NCI-H1092 (cell line): ENCODE results near the gene CCDC38.

Experiments
- DNase-seq: peaks from one replicate; lab custom pipeline; 2025; lab: John Stamatoyannopoulos, UW

The CCDC38 gene

DNA sequence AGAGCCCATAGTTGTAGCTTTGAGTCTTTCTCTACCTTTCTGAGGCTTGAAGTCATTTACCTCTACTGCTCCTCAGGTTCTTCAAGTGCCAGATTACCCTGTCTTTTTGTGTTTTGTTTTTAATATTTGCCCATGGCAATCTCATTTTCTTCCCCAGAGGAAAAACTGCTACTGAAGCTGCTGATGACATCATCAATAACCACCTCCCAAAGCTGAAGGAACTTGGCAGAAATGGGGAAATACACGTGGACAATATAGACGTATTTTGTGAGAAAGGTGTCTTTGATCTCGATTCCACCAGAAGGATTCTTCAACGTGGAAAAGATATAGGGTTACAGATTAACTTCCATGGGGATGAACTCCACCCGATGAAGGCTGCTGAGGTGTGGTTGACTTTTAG lies 17.8 kb upstream of the CCDC38 start:
- no peak for DNase-seq

GRCh38 chr12:95959107-95959506 lies 16.7 kb upstream of the CCDC38 start:
- DNase-seq = no peak

DNA sequence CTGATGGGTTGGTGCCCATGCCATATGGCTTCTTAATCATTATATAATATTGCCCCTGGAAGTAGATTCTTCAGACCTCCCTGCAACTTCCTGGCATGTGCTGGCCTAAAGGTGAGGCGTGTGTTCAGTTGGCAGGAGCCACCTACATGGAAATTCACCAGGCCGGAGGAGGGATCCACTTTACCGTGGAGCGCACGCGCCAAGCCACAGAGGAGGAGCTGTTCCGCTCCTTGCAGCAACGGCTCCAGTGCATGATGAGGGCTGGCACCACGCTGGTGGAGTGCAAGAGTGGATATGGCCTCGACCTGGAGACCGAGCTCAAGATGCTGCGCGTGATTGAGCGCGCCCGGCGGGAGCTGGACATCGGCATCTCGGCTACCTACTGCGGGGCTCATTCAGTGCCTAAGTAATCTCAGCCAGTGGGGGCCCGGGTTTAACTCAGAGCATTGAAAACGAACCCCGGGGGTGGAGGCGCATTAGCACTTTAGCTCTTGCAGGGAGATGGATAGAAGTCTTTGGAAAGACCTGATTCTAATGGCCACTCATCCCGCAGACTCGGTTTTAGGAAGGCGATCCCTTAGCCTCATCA lies 14.2 kb upstream of the CCDC38 start:
- DNase-seq = no peak

DNA sequence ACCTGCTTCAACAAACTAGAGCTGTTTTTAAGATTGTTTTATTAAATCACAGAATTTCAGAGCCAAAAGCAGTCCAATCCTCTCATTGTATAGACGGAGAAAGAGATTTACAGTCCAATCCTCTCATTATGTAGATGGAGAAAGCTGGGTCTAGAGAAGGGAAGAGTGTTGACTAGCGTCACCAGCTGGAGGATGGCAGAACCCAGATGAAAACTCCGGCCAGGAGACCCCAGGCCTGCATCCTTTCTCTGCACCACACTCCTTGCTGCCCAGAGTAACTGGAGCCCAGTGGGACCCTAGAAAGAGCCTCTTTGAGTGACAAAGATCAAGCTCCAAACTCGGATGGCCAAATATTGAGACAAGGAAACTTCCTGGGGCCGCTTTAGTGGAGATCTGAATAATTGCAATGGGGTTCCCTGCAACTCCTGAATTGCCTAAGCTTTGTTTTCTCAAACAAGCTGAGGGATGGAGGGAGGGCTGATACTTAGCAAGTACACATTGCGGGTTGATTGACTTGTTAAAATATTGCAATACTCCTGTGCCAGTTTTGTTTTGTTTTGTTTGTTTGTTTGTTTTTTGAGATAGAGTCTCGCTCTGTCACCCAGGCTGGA lies 13.2 kb upstream of the CCDC38 start:
- DNase-seq = no peak

DNA sequence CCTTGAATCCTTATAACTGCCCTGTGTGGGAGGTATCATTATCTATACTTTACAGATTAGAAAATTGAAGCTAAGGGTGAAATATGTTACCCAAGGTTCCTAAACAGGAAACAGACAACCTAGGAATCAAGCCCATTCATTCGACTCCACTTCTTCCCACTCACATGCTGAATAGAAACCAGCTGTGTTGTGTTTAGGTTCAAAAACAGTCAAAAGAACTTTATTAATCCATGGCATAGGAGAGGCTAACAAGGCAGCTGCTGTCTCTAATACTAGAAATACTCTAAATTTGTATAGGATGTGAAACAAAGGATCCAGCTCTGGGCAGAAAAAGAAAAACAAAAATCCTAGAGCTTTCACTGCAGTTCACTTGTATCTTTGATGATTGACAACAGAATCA lies 10.6 kb upstream of the CCDC38 start:
- no peak for DNase-seq

- DNase-seq = no peak
Measured at GRCh38 chr12:95951515-95951914, 9.1 kb upstream of the CCDC38 start.

GRCh38 chr12:95949477-95950206 lies 7.2 kb upstream of the CCDC38 start:
- DNase-seq = no peak

DNA sequence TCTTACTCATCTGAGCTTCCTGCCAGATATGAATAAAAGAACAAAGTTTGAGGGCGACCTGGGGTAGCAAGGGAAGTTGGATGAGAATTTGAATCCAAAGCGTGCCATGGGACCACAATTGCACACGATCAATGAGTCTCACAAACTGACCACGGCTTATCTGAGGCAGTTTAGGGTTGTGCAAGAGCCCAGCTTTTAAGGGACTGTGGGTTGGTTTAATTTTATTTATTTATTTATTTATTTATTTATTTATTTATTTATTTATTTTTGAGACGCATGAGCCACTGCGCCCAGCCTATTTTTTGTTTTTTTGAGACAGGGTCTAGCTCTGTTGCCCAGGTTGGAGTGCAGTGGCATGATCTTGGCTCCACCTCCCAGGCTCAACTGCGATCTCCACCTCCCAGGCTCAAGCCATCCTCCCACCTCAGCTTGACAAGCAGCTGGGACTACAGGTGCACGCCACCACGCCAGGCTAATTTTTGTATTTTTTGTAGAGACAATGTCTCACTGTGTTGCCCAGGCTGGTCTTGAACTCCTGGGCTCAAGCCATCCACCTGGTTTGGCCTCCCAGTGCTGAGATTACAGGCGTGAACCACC lies 1.8 kb upstream of the CCDC38 start:
- no peak for DNase-seq

DNA sequence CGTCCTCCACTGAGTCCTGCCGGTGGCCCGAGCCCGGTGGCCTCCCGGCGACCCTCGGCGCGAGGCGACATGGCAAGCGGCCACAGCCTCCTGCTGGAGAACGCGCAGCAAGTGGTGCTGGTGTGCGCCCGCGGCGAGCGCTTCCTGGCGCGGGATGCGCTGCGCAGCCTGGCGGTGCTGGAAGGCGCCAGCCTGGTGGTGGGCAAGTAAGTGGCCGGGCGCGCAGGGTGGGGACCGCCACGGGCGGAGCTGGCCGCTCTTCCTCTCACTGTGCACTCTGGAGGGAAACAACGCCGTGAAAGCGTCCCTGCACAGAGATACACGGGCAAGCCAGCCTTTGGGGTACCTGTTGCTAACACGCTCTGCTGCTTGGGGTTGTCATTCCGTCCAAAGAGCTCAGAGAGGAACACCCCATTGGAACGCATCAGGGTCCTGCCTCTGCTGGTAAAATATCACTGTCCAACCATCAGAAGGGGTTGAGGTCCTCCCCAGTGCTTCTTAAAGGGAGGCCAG lies 972 bp upstream of the CCDC38 start, which contains the start of gene AMDHD1:
Gene AMDHD1, plus strand, starts transcription at position 2 of the 513 bp plus-strand sequence. Its CDS starts 68 bp downstream, at position 70.
- no peak for DNase-seq

- no peak for DNase-seq
Measured at GRCh38 chr12:95942101-95942523, 302 bp downstream of the CCDC38 start.

DNA sequence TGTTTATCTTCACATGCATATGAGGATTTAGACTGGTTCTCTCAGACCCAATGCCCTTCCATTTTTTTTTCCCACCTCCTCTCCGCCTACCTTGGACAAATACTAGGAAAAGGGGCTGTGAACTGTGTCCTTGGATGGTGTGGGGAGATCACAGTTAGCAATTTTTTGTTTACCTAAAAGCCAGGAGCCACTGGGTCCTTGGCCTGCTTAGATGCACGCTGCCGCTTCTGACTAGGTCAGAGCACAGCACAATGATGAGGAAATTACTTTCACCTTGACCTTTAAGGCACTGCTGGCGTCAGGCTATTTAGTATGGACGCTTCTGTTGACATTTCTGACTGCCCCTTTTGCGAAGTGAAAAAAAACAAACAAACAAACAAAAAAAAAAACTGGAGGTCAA lies 1.9 kb downstream of the CCDC38 start:
- DNase-seq = no peak

DNA sequence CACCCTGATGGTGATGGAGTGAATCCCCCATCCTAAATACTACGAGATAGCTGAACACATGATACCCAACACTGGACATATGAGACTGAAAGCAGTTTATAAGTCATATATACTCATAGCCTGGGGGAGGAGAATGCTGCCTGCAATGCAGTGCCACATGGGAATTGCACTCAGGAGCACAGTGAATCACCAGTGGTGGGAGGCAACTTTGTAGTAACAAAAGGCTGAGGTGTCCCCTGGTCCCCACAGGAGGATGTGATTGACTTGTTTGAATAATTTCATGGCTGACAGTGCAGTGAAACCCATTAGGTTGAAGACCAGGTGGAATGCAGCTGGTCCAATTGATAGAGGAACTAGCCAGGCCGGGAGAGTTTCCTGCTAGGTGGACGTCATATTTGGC lies 20.2 kb downstream of the CCDC38 start:
- DNase-seq = no peak

DNA sequence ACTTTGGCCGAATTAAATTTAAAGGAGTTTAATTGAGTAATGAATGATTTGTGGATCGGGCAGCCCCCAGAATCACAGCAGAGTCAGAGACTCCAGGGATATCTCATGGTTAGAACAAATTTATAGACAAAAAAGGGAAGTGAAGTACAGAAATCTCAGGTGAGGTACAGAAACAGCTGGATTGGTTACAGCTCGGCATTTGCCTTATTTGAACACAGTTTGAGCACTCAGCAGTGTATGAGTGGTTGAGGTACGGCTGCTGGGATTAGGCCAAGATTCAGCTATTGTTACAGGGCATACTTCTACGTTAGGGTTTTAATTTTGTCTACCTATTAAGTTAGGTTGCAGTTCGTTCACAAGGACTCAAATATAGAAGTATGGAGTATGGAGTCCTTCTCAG lies 23.3 kb downstream of the CCDC38 start:
- DNase-seq = no peak

DNA sequence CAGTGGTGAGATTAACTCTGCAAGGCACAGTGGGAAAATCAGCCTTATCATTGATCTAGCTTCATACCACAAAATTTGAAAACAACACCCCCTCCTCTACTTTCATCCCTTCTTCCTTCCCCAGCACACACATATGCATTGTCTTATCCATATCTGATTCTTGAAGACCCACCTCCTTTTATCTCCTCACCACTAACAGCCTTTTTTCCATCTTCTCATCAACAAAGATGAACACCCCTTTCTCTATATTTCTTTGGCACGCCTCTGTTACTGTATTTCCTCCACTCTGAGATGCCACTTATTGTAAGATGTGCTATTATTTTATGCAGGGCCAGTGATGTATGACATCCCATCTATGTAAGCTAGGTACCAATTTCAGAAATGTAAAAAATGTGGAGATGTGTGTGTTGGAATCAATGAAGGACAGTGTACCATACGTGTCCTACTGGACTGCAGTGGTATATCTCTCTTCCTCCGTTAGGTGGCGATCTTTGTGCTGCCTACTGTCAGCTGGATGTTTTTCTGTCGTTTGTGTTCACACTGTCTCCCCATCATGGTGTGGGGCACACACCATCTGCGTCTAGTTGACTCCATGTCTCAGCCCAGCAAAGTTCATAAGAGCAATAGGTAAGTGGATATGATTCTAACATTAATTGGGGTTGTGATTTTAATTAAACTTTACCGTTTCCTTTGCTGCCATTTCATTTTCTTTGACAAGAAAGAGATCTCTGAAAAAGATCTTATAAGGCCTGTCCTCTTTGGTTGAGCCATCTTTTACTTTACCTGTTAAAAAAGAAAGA lies 24.0 kb downstream of the CCDC38 start:
- peak; percentile 5 for DNase-seq

- DNase-seq = no peak
Measured at GRCh38 chr12:95909871-95910270, 32.5 kb downstream of the CCDC38 start.

- DNase-seq = no peak
Measured at GRCh38 chr12:95908573-95908972, 33.8 kb downstream of the CCDC38 start.

GRCh38 chr12:95898081-95898480 lies 44.3 kb downstream of the CCDC38 start:
- no peak for DNase-seq

- DNase-seq = no peak
Measured at GRCh38 chr12:95896846-95897245, 45.6 kb downstream of the CCDC38 start.

DNA sequence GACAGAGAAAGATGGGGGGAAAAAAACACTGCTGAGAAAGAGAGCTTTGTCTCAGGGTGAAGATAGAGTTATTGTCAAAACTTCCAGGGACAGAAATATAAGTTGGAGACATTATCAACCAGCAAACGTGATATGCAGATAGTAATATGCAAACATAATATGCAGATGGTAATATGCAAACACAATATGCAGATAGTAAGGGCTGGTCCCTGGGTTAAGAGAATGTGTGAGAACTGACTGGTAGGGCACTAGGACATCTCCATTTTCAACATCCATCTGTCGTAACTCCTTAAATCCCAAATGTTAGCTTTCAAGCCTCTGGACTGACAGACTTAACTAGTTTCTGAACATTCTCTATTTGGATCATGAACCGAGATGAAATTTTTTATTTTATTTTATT lies 51.5 kb downstream of the CCDC38 start:
- DNase-seq = no peak

- DNase-seq = no peak
Measured at GRCh38 chr12:95887311-95887710, 55.1 kb downstream of the CCDC38 start.

DNA sequence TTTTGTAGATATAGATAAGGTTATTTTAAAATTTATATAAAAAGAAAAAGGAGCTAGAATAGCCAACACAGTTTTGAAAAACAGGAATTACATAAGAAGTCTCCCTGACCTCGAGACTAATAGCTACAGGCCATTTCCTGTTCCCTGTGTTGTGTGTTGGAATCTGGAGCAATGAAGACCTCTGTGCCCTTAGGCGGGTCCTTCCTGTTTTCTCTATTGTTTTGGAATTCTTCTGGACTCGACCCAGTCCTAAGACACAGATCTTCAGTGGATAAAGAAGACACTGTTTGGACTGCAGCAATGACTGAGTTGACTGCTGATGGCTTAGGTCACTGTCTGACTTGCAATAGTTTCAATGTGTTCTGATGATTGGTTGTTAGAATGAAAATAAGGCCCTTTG lies 57.4 kb downstream of the CCDC38 start:
- DNase-seq = no peak

DNA sequence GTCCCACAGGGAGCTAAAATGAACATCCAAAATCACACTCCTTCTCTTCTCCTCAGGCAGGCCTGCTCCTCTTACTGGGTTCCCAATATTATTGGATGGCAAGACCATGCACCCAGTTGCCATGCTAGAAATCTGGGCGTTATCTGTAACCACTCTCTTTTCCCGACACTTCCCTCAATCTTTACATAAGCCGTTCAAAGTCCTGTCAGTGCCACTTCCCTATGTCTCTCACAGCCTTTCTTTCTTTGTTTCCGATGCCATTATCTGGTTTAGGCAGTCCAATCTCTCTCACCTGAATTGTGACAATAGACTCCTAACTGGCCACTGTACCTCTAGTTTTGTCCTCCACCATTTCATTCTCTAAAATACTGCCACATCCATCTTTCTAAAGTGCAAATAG lies 59.5 kb downstream of the CCDC38 start:
- DNase-seq = no peak
